Hindlimb muscle (tissue), 1 donor: ENCODE measurements around the gene TUBAL3. TPM values are rescaled to one million over a fixed set of nuclear protein-coding genes. Genes with fewer than 3 reads are reported as not detected.
"Not testable (repeated sequence)": the region's sequence is repeated elsewhere in the genome, so short reads cannot be mapped to it uniquely, and the experiment has no call there.

Source experiments
- DNase-seq: peaks from one replicate; pipeline ENCODE4 v3.0.0-alpha.2; 2013
- polyA plus RNA-seq: library from polyadenylated mRNA; unstranded; fragments of 120-200 nt; gene quantifications from one replicate; pipeline ENCODE4 v1.2.1, GENCODE V29; 2013; ENCODE audit not compliant: insufficient read length

Gene TUBAL3
- polyA plus RNA-seq, 1 donor: not detected

GRCh38 chr10:5379202-5379601 lies 25.4 kb downstream of the TUBAL3 start:
- not testable (repeated sequence) for DNase-seq

GRCh38 chr10:5376450-5376849 lies 28.2 kb downstream of the TUBAL3 start:
- DNase-seq: no peak

- DNase-seq: no peak
Observed at GRCh38 chr10:5373891-5374611, 30.6 kb downstream of the TUBAL3 start.

- DNase-seq: no peak
Observed at GRCh38 chr10:5373307-5373706, 31.3 kb downstream of the TUBAL3 start.

GRCh38 chr10:5370493-5371352 lies 33.9 kb downstream of the TUBAL3 start:
- DNase-seq: no peak

- no peak for DNase-seq
Observed at GRCh38 chr10:5369362-5370158, 35.1 kb downstream of the TUBAL3 start.

GRCh38 chr10:5365928-5366327 lies 38.7 kb downstream of the TUBAL3 start:
- no peak for DNase-seq

GRCh38 chr10:5364890-5365338 lies 39.7 kb downstream of the TUBAL3 start, which contains the start of gene UCN3:
TSS of gene UCN3 (plus strand) at chr10:5364966. CDS start at chr10:5373721, 8,755 bp downstream.
- no peak for DNase-seq

- DNase-seq: no peak
Observed at GRCh38 chr10:5364374-5364773, 40.3 kb downstream of the TUBAL3 start.

GRCh38 chr10:5362873-5363272 lies 41.8 kb downstream of the TUBAL3 start:
- DNase-seq: no peak

- DNase-seq: no peak
Observed at GRCh38 chr10:5361966-5362365, 42.7 kb downstream of the TUBAL3 start.

GRCh38 chr10:5360318-5360915 lies 44.2 kb downstream of the TUBAL3 start:
- DNase-seq: no peak

- no peak for DNase-seq
Observed at GRCh38 chr10:5356302-5356763, 48.3 kb downstream of the TUBAL3 start.

GRCh38 chr10:5355594-5356301 lies 48.9 kb downstream of the TUBAL3 start:
- no peak for DNase-seq

- no peak for DNase-seq
Observed at GRCh38 chr10:5354068-5354467, 50.6 kb downstream of the TUBAL3 start.

GRCh38 chr10:5349362-5349761 lies 55.3 kb downstream of the TUBAL3 start:
- DNase-seq: no peak

- DNase-seq: no peak
Observed at GRCh38 chr10:5346881-5347280, 57.7 kb downstream of the TUBAL3 start.

GRCh38 chr10:5344746-5345145 lies 59.9 kb downstream of the TUBAL3 start:
- no peak for DNase-seq

- no peak for DNase-seq
Observed at GRCh38 chr10:5343979-5344378, 60.6 kb downstream of the TUBAL3 start.

- no peak for DNase-seq
Observed at GRCh38 chr10:5343561-5343960, 61.1 kb downstream of the TUBAL3 start.
